Ovary (tissue), 3 donors: Measurements from ENCODE around the gene MAST3.

Source experiments
- CTCF ChIP-seq, 3 donors: fragments of 450-650 bp in 2 of 3; fragments of 200-600 bp in 1 of 3; IDR thresholded peaks; one replicate each; pipeline versions ENCODE4 v1.5.1 to v1.8.0; 2016 to 2022; ENCODE audit warnings: antibody characterized with exemption in 3 of 3, mild to moderate bottlenecking in 1 of 3
- EP300 ChIP-seq: sonication (generic); formaldehyde crosslinking; IDR thresholded peaks from one replicate; pipeline ENCODE4 v1.6.1; 2017; ENCODE audit warnings: antibody characterized with exemption
- POLR2A ChIP-seq: fragments of 450-650 bp; IDR thresholded peaks from one replicate; pipeline ENCODE4 v1.6.1; 2017; ENCODE audit warnings: antibody characterized with exemption, mild to moderate bottlenecking, moderate library complexity
- donor health status: DM: no; HTN: no; CAD: no.

- TF ChIP-seq EP300: no peak
- TF ChIP-seq POLR2A: no peak
- peak; percentile 30 to 82 (median 64) for TF ChIP-seq CTCF (IDR thresholded peaks at IDR 0.05)
These were observed 63.5 kb downstream of the MAST3 start for GRCh38 chr19:18160971-18161635.
